ENCODE measurements around the gene OR2V1.
"Not testable (repeated sequence)": the region's sequence is repeated elsewhere in the genome, so short reads cannot be mapped to it uniquely, and the experiment has no call there.

Gene OR2V1

DNA sequence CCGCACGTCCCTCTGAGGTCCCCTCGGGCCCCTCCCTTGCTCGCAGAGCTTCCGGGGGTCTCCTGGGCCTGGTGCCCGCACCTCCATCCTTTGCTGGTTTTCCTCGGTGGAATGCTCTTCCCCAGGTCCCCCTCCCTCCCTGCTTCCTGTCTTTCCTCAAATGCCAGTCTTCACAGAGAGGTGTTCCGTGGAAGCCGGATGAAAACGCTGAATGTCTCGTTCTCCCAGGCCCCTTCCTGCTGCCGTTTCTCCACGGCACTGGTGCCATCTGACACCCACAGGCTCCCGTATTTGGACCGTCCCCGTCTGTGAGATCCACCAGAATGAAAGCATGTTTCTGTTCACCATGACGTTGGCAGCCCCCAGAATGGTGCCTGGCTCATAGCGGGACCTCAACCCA lies 4.1 kb downstream of the OR2V1 start:
- no peak for DNase-seq

DNA sequence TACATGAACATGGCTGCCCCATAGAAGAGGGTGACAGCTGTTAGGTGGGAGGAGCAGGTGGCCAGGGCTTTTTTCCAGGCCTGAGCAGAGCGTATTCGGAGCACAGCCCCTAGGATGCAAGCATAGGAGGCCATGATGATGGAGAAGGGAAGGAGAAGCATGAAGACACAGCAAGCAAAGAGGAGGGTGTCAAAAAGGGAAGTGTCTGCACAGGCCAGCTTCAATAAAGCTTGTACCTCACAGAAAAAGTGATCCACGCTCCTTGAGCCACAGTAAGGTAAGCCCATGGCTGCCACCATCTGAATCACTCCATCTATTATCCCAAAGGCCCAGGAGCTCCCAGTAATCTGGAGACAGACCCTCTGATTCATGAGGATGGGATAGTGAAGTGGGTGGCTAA lies 6.4 kb downstream of the OR2V1 start:
- DNase-seq = no peak

DNA sequence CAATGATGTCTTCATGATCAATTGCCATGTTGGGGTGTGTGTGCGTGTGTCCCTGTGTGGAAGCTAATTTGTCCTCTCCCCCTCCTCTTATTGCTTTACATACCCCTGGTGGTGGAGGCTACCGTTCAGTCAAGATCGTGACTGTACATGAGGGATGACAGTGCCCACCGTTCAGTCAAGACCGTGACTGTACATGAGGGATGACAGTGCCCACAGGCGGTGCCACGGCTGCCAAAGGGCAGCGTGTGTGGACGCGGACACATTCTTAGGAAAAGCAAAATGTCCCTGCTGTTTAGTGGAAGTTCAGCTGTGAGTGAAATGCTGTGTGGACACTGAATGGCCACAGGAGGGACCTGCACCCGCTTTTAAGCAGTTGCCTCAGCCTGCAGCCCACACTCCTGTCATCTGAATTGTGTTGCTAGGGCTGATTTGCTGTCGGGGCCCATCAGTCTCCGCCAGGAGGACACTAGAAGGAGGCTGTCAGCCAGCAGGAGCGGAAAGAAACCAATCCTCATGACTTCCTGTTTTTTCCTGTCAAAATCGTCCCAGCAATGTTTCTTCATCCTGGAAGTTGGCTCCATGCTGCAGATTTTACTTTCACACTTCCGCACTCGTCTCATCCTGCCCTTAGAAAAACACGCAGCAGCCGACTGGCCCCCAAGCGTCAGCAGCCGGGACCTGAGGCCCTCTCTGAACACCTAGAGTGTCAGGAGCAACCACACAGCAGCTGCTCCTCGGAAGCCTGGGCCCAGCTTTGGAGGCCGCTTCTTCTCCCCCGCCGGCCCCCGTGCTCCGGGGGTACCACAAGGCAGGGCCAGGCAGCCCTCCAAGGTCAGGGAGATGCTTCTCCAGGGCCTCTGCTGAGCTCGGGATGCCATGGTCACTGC lies 9.1 kb downstream of the OR2V1 start:
- DNase-seq = no peak

DNA sequence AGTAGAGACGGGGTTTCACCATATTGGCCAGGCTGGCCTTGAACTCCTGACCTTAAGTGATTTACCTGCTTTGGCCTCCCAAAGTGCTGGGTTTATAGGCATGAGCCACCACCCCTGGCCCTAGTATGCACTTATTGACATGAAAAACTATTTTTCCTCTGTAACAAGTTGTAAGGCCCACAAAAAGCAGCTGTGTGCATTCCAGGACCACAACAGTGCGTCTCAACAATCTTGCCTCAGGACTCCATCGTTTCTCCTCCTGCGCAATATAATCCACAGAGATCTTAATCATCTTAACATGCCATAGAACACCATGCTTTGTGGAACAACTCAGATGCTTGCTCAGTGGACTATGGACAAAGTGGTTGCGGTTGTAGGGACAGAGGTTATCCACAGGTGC lies 10.2 kb downstream of the OR2V1 start:
- no peak for DNase-seq

DNA sequence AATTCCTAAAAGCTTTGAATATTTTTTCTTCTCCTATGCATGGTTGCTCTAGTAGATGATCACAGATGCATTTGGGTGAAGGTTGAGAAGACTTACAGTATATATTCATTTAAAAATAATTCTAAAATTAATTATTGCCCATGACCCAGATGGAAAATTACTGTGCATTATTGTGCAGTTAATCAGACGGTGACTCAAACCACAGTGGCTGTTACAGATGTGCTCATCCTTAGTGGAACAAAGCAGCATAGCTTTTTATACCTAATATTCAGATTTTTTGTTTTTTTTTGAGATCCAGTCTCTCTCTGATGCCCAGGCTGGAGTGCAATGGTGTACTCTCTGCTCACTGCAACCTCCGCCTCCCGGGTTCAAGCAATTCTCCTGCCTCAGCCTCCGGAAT lies 10.7 kb downstream of the OR2V1 start:
- no peak for DNase-seq

DNA sequence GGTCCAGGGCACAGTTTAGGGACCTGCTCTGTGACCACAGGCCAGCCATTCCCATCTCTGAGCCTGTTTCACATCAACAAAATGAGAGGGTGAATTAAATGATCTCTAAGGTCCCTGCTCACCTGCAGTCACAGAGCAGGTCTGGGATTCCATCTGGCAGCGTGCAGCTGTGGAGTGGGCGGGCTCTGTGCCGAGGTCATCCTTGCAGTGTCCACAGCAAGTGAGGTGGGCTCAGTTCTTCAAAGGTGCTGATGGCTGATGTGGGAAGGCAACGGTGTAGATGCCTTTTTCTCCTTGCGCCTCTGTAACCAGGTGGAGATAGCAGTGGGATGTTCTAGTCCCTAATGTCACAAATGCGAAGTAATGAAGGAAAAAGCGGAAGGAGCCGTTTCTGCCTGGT lies 11.9 kb downstream of the OR2V1 start:
- no peak for DNase-seq

DNA sequence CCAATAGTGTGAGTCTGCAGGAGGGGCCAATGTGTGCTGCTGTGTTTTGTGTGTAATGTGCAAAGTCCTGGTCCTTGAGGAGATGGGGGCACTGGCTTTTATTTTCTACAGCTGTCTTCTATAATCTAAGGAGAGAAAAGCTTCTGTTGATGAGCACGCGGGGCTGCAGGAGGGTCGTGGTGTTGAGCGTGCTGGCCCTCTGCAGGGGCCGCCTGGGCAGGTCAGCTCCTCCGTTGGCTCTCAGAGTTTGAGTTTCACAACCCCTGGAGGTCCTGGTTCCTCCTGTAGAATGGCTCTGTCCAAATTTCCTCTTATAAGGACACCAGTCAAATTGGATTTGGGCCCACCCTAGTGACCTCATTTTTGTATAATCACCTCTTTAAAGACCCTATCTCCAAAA lies 12.6 kb downstream of the OR2V1 start:
- no peak for DNase-seq

DNA sequence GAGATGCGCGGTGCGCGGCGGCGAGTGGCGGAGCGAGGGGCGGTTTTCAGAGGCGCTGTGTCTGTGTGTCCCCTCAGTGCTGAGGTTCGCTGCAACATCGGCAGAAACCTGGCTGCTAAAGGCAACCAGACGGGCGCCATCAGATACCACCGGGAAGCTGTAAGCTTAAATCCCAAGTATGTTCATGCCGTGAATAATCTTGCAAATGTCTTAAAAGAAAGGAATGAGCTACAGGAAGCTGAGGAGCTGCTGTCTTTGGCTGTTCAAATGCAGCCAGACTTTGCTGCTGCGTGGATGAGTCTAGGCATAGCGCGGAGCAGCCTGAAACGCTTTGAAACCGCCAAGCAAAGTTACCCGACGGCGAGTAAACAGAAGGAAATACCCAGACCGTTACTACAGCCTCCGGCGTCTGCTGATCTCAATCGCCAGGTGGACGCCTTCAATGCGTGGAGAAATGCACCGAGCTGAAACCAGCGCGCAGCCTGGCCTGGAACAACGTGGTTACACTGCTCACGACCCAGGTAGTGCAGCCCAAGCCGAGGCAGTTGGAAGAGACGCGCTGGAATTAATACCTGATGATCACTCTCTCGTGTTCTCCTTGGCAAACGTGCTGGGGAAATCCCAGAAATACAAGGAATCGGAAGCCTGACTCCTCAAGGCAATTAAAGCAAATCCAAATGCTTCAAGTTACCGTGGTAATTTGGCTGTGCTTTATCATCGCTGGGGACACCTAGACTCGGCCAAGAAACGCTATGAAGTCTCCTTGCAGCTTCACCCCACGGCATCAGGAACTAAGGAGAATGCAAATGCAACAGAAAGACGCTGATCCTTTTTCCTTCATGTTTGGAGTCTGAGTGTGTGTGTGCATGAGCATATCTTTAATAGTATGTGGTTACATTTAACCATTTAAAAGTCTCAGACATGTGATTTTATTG lies 15.9 kb downstream of the OR2V1 start:
- no peak for DNase-seq

DNA sequence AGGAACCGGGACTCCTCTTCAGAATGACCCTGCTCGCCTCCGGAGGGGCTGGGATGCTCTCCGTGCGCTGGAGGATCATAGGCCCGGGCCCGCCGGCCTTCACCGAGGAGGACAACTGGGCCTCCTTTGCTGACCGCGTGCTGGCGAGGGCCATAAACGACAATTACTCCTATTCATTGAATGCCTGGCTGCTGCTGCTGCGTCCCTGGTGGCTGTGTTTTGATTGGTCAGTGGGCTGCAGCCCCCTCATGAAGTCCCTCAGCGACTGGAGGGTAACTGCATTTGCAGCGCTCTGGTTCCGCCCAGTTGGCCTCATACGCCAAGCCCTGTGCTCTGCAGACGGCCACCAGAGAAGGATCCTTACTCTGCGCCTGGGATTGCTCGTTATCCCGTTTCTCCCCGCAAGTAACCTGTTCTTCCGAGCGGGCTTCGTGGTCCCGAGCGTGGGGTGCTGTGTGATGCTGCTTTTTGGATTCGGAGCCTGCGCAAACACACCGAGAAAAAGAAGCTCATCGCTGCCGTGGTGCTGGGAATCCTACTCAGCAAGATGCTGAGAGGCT lies 16.6 kb downstream of the OR2V1 start:
- no peak for DNase-seq

DNA sequence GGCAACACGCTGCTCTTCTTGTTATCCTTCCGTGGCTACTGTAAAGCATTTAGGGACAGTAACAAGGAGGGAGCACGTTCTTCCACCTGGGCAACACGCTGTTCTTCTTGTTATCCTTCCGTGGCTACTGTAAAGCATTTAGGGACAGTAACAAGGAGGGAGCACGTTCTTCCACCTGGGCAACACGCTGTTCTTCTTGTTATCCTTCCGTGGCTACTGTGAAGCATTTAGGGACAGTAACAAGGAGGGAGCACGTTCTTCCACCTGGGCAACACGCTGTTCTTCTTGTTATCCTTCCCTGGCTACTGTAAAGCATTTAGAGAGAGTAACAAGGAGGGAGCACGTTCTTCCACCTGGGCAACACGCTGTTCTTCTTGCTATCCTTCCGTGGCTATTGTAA lies 17.4 kb downstream of the OR2V1 start:
- not testable (repeated sequence) for DNase-seq

DNA sequence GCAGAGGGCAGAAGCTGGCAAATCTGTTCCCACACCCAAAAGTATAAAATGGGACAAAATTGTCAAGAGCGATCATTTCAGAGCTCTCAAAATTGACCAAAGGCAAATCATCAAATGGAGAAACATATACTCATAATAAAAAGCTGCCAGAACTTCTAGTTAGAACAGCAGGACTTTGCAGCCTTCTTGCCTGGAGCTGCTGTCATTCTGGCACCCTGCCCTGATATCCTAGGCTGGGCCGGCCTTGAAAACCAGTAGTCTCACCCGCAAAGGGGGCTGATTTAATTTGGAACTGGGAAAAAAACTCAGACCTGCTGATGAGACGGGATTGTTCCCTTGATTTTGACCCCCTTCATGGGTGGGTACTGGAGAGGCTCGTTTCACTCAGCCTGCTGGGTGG lies 18.5 kb downstream of the OR2V1 start:
- DNase-seq = no peak

DNA sequence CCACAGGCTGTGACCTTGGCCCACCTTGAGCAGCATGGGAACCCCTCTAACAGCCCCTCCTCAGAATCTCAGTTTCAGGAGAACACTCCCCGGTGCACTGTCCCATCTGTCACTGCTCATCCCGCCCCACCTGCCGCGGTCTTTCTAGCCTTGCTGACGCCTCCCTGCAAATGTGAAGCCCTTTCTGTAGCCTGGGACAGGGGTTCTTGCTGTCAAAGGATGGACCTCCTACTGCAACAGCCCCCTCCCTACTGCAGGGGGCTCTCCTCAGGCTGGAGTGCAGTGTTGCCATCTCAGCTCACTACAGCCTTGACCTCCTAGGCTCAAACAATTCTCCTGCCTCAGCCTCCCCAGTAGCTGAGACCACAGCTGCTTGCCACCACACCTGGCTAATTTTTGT lies 20.0 kb downstream of the OR2V1 start:
- DNase-seq = no peak

DNA sequence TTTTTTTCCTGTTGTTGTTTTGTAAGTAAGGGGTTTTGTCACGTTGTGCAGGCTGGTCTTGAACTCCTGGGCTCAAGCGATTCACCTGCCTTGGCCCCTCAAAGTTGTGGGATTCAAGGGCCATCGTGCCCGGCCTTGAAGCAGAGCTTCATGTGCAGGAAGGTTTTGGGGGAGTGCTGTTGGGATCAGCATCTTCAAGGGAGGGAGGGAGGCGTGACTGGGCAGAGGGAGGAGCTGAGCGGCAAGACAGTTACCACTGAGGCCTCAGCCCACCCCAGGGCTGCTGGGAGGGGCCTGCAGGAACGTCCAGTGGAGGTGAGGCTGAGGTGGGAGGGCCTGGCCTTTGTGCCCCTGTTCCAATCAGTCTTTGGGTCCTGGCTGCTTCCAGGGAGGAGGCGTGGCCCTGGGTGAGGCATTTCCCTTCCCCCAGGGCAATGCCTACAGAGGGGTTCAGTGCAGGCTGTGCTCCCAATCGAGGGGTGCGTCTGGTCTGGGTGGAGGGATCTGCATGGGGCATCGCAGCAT lies 21.4 kb downstream of the OR2V1 start:
- no peak for DNase-seq

DNA sequence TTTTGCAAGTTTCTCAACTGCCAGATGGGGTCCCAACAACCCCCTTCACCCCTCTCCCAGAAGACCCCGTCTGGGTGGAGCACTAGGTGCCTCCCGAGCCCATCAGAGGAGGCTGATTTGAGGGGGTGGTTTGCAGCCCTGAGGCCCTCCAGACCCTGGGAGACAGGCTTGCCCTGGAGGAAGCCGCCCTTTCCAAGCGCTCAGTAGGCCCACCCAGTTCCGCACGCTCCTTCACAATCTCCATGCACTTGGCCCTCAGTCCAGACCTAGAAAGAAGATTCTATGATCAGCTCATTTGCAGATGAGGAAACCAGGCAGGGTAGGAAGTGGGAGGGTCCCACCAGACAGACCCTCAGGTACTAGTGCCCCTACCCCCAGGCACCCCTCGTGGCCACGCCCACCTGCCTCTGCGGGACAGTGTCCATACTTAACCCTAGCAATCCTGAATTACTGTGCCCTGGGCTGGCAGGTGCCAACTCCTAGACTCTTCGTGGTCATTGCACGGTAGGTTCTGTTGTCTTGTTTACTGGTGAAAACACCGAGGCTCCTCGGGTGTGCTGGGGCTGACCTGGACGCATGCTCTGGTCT lies 22.3 kb downstream of the OR2V1 start:
- DNase-seq = no peak

DNA sequence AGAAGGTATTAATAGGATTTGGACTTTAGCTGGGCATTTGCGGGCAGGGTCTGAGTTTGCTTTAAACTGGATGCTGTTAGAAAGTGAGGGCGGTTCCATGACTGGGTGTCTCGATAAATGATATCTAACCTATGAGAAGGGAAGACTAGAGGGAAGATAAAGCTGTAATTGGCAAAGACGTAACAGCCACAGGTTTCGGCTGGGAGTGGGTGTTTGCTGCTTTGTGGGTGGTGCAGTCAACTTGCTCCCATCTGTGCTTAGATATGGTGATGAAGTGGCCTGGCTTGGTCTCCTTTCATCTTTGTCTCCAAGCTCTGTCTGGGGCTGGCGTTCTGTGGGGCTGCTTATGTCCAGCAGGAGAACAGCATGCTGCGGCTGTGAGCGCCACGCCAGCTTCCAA lies 23.3 kb downstream of the OR2V1 start:
- no peak for DNase-seq

DNA sequence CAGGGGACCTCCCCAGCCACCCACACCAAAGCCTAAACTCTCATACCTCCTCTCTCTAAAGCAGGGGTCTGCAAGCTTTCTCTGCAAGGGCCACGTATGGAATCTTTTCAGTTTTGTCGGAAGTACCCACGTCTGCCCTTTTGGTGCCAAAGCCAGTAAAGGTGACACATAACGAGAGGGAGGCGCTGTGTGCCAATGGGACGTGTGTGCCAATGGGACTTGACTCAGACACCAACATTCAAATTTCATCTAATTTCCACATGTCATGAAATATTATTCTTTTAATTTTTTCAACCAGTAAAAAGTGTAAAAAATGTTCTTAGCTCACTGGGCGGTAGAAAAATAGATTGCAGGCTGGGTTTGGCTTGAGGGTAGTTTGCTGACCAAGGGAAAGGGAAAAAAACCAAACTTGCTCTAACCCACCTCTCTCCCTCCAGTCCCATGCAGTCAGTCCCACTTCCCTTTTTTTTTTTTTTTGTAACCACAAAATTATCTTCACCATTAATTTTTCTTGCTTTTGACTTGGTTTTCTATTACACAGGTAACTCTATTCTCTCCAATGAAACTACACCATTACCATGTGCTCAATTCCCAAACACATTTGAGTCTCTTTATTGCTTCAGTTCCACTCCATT lies 25.5 kb downstream of the OR2V1 start:
- no peak for DNase-seq

DNA sequence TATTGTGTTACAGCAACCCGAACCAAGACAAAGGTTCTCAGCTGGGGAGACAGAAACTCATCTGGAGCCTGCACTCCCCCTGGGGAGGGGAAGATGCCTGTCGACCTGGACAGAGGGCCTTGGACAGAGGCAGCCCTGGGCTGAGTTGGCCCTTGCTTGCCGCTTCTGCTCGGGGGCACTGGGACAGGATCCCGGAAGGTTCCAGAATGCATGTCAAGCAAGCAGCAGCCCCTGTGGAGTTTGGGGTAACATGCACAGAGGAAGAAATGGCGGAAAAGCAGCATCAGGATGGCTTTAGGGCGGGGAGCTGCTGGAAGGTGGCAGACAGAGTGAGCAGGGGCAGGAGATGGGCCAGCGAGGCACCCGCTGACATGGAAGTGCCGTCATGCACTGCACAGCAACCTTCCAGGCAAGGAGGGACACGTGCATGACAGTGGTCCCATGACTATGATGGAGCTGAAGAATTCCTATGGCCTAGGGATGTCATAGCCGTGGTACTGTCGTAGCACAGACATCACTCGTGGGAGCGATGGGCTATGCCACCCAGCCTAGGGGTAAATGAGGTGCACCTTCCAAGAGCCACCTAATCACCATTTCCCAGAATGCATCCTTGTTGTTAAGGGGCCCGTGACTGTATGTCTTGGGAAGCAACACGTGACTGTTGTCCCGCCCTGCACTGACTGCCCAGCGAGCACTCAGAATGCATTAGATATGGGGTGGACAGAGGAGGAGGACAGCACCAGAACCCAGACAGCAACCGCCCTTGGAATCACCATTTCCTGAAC lies 26.2 kb downstream of the OR2V1 start:
- DNase-seq = not testable (repeated sequence)

DNA sequence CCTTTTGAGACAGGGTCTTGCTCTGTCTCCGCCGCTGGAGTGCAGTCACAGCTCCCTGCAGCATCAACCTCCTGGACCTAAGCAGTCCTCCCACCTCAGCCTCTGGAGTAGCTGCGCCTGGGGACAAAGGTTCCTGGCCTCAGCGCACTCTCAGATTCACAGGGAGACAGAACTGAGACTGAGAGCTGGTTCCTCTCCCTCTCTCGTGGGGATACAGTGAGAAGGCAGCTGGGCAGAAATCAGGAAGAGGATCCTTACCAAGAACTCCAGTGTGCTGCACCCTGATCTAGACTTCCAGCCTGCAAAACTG lies 26.8 kb downstream of the OR2V1 start:
- DNase-seq = not testable (repeated sequence)

DNA sequence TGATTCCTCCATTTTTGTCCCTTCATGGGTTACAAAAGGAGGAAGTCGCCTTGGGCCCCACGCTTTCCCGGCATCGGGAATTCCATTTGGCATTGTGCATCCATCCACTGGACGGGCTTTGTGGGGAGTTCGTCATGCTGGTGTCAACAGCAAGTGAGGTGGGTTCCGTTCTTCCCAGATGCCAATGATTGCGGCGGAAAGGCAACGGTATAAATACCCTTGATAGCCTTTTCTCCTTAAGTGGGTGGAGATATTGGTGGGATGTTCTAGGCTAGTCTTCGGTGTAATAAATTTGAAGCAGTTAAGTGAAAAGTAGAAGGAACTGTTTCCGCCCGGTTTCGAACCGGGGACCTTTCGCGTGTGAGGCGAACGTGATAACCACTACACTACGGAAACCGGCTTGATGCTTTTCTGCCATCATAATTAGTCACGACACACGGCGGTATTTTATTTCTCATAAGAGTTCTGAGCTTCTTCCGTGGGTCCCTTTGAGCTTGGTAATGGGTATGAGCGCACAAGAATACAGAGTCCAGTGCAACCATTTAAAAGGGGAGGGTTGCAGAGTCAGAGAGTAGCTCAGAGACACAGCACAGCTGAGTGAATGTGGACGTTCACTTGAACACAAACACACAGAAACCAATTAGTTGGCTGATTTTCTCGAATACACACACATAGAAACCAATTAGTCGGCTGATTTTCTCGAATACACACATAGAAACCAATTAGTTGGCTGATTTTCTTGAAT lies 28.9 kb downstream of the OR2V1 start:
- DNase-seq = not testable (repeated sequence)

DNA sequence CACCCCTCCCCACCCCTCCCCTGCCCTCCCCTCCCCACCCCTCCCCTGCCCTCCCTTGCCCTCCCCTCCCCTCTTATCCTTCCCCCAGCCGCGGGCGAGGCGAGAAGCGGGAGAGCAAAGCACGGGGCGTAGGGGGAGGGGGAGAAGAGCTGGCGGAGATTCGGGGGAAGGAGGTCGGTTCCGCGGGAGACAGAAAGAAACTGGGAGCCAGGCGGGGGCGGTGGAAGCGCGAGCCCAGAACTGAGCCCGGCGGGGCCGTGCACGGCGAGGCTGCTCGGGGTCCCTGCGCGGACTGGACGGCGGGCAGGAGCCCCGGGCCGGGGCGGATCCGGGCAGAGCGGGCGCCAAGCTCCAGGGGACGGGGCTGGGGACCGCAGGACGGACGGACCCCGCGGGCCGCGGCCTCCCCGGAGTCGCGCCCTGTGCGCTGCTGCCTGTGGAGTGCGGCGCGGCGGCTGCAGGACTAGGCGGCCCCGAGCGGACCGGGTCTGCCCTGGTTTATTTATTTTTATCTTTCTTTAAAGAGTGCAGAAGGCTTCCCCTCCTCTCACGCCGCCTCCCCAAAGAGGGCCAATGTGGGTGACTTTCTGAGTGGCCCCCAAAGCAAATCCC lies 29.8 kb downstream of the OR2V1 start:
- DNase-seq = peak in 1 of 2 donors; percentile 17
